Activated naive CD8-positive, alpha-beta T cell treated with anti-CD3 and anti-CD28 coated beads, Interleukin-2, amount 50 U/mL, for 24 hours (primary cell): ENCODE measurements around the gene TTC17.
"Not testable (repeated sequence)": the region's sequence is repeated elsewhere in the genome, so short reads cannot be mapped to it uniquely, and the experiment has no call there.

Source experiments
- ATAC-seq: fragments of 150-1000 bp; cut with Tn5 transposase; one replicate; pipeline ENCODE4 v1.10.0; 2021
- DNase-seq: peaks from one replicate; pipeline ENCODE4 v3.0.0; 2021
- H3K27ac Mint-ChIP-seq: one replicate; pipeline ENCODE4 v1.8.0; 2021; ENCODE audit warnings: mild to moderate bottlenecking, mixed read lengths
- H3K27me3 Mint-ChIP-seq: one replicate; pipeline ENCODE4 v1.8.0; 2021; ENCODE audit warnings: mixed read lengths
- H3K36me3 Mint-ChIP-seq: one replicate; pipeline ENCODE4 v1.8.0; 2021; ENCODE audit warnings: low read depth, mixed read lengths
- H3K4me1 Mint-ChIP-seq: one replicate; pipeline ENCODE4 v1.8.0; 2021; ENCODE audit warnings: mixed read lengths
- H3K4me3 Mint-ChIP-seq: one replicate; pipeline ENCODE4 v1.8.0; 2021; ENCODE audit warnings: mild to moderate bottlenecking, moderate library complexity, mixed read lengths
- H3K9me3 Mint-ChIP-seq: one replicate; pipeline ENCODE4 v1.8.0; 2021; ENCODE audit warnings: mixed read lengths

The TTC17 gene

GRCh38 chr11:43358801-43359421 is at the start of gene TTC17:
Gene TTC17, plus strand, starts transcription at chr11:43358920. Its CDS starts 35 bp downstream, at chr11:43358955.
- no peaks in the 10 kb centered on the region for H3K9me3 Mint-ChIP-seq
- ATAC-seq, result peak; percentile 96
- H3K4me1 Mint-ChIP-seq, result peaks cover 43% of the 10 kb centered on the region

GRCh38 chr11:43311791-43312607 is 46.7 kb upstream of the TTC17 start, which contains the start of gene API5:
Gene API5, plus strand, starts transcription at chr11:43311996. Its CDS starts 132 bp downstream, at chr11:43312128.
- Mint-ChIP-seq H3K9me3 (no peaks in the 10 kb centered on the region), H3K27me3 (no peaks in the 10 kb centered on the region), H3K27ac (peak within 1 kb of the TSS; percentile 97), H3K36me3 (peaks cover 8% of the 10 kb centered on the region), H3K4me3 (peak within 1 kb of the TSS; percentile 100), H3K4me1 (peaks cover 49% of the 10 kb centered on the region)
- peak; percentile 92 for DNase-seq
- ATAC-seq, result peak; percentile 97

More at GRCh38 chr11:43358801-43359421, at the start of gene TTC17:
- peak within 1 kb of the TSS; percentile 97 for H3K4me3 Mint-ChIP-seq
- peak; percentile 94 for DNase-seq
- no peaks in the 10 kb centered on the region for H3K27me3 Mint-ChIP-seq
- H3K27ac Mint-ChIP-seq, result peak within 1 kb of the TSS; percentile 94
- H3K36me3 Mint-ChIP-seq, result peaks cover 7% of the 10 kb centered on the region

GRCh38 chr11:43315966-43316365 is 42.8 kb upstream of the TTC17 start:
- DNase-seq (no peak), ATAC-seq (no peak)
- peaks cover 53% of the 10 kb centered on the region for H3K4me1 Mint-ChIP-seq
- peak overlapping the region; percentile 69 for H3K27ac Mint-ChIP-seq
- peaks cover 23% of the 10 kb centered on the region for H3K36me3 Mint-ChIP-seq
- no peaks in the 10 kb centered on the region for H3K9me3 Mint-ChIP-seq
- no peaks in the 10 kb centered on the region for H3K27me3 Mint-ChIP-seq
- H3K4me3 Mint-ChIP-seq, result peak overlapping the region; percentile 8

GRCh38 chr11:43316451-43316850 is 42.3 kb upstream of the TTC17 start:
- DNase-seq (peak; percentile 44), ATAC-seq (peak; percentile 30)
- Mint-ChIP-seq H3K9me3 (no peaks in the 10 kb centered on the region), H3K36me3 (peaks cover 27% of the 10 kb centered on the region), H3K4me3 (peak overlapping the region; percentile 8), H3K27ac (peak overlapping the region; percentile 69), H3K4me1 (peaks cover 51% of the 10 kb centered on the region), H3K27me3 (no peaks in the 10 kb centered on the region)

GRCh38 chr11:43327987-43328386 is 30.7 kb upstream of the TTC17 start:
- Mint-ChIP-seq H3K27ac (no peak overlapping the region), H3K4me1 (no peaks in the 10 kb centered on the region), H3K9me3 (no peaks in the 10 kb centered on the region), H3K27me3 (no peaks in the 10 kb centered on the region), H3K36me3 (peaks cover 64% of the 10 kb centered on the region), H3K4me3 (no peak overlapping the region)
- DNase-seq (no peak), ATAC-seq (no peak)

- Mint-ChIP-seq H3K27ac (no peak overlapping the region), H3K4me1 (no peaks in the 10 kb centered on the region), H3K9me3 (no peaks in the 10 kb centered on the region), H3K27me3 (no peaks in the 10 kb centered on the region), H3K4me3 (no peak overlapping the region), H3K36me3 (peaks cover 63% of the 10 kb centered on the region)
- ATAC-seq, result no peak
- DNase-seq, result no peak
Observed at GRCh38 chr11:43328482-43328881, 30.2 kb upstream of the TTC17 start.

- Mint-ChIP-seq H3K4me1 (no peaks in the 10 kb centered on the region), H3K4me3 (no peak overlapping the region), H3K27me3 (no peaks in the 10 kb centered on the region), H3K36me3 (peaks cover 43% of the 10 kb centered on the region), H3K9me3 (no peaks in the 10 kb centered on the region), H3K27ac (no peak overlapping the region)
- ATAC-seq (no peak), DNase-seq (no peak)
Observed at GRCh38 chr11:43341159-43341558, 17.6 kb upstream of the TTC17 start.

GRCh38 chr11:43351426-43351825 is 7.3 kb upstream of the TTC17 start:
- not testable (repeated sequence) for H3K9me3 Mint-ChIP-seq, H3K36me3 Mint-ChIP-seq, H3K4me3 Mint-ChIP-seq, ATAC-seq, H3K27me3 Mint-ChIP-seq, H3K4me1 Mint-ChIP-seq, DNase-seq, H3K27ac Mint-ChIP-seq

- Mint-ChIP-seq H3K27me3 (no peaks in the 10 kb centered on the region), H3K36me3 (peaks cover 3% of the 10 kb centered on the region), H3K4me1 (peaks cover 11% of the 10 kb centered on the region), H3K27ac (no peak overlapping the region), H3K4me3 (no peak overlapping the region), H3K9me3 (no peaks in the 10 kb centered on the region)
- no peak for DNase-seq
- no peak for ATAC-seq
Observed at GRCh38 chr11:43354311-43354710, 4.4 kb upstream of the TTC17 start.

- DNase-seq, result no peak
- H3K4me3 Mint-ChIP-seq, result no peak overlapping the region
- no peak for ATAC-seq
- H3K27me3 Mint-ChIP-seq, result no peaks in the 10 kb centered on the region
- no peak overlapping the region for H3K27ac Mint-ChIP-seq
- H3K9me3 Mint-ChIP-seq, result no peaks in the 10 kb centered on the region
- peaks cover 5% of the 10 kb centered on the region for H3K36me3 Mint-ChIP-seq
- peaks cover 27% of the 10 kb centered on the region for H3K4me1 Mint-ChIP-seq
Observed at GRCh38 chr11:43356336-43356735, 2.4 kb upstream of the TTC17 start.

- H3K27me3 Mint-ChIP-seq, result no peaks in the 10 kb centered on the region
- DNase-seq (no peak), ATAC-seq (no peak)
- peak overlapping the region; percentile 97 for H3K4me3 Mint-ChIP-seq
- no peaks in the 10 kb centered on the region for H3K9me3 Mint-ChIP-seq
- peaks cover 2% of the 10 kb centered on the region for H3K36me3 Mint-ChIP-seq
- H3K4me1 Mint-ChIP-seq, result peaks cover 39% of the 10 kb centered on the region
- H3K27ac Mint-ChIP-seq, result peak overlapping the region; percentile 94
Observed at GRCh38 chr11:43358279-43358800, 380 bp upstream of the TTC17 start.

GRCh38 chr11:43359422-43359818 is 700 bp downstream of the TTC17 start:
- Mint-ChIP-seq H3K4me3 (peak overlapping the region; percentile 97), H3K27ac (peak overlapping the region; percentile 94)
- ATAC-seq, result peak; percentile 53

GRCh38 chr11:43360361-43361032 is 1.8 kb downstream of the TTC17 start:
- Mint-ChIP-seq H3K9me3 (no peaks in the 10 kb centered on the region), H3K4me1 (peaks cover 43% of the 10 kb centered on the region), H3K27me3 (no peaks in the 10 kb centered on the region), H3K36me3 (peaks cover 12% of the 10 kb centered on the region), H3K27ac (peak overlapping the region; percentile 94), H3K4me3 (peak overlapping the region; percentile 97)
- DNase-seq (no peak), ATAC-seq (no peak)

More at GRCh38 chr11:43359422-43359818, 700 bp downstream of the TTC17 start:
- H3K36me3 Mint-ChIP-seq, result peaks cover 10% of the 10 kb centered on the region
- no peak for DNase-seq
- H3K9me3 Mint-ChIP-seq, result no peaks in the 10 kb centered on the region
- H3K27me3 Mint-ChIP-seq, result no peaks in the 10 kb centered on the region
- H3K4me1 Mint-ChIP-seq, result peaks cover 43% of the 10 kb centered on the region

GRCh38 chr11:43366677-43367076 is 8.0 kb downstream of the TTC17 start:
- Mint-ChIP-seq H3K4me3 (no peak overlapping the region), H3K36me3 (peaks cover 31% of the 10 kb centered on the region), H3K27ac (no peak overlapping the region), H3K9me3 (no peaks in the 10 kb centered on the region), H3K27me3 (no peaks in the 10 kb centered on the region), H3K4me1 (peaks cover 43% of the 10 kb centered on the region)
- ATAC-seq (no peak), DNase-seq (no peak)
